H9 (cell line): ENCODE results near the gene SMG7. TPM values are rescaled to one million over a fixed set of nuclear protein-coding genes. Genes with fewer than 3 reads are reported as not detected.

Source experiments
- DNase-seq: peaks from one replicate; pipeline ENCODE4 v3.0.0-alpha.2; 2017
- H2AFZ ChIP-seq: one replicate; pipeline ENCODE4 v1.6.1; 2013; ENCODE audit warnings: mild to moderate bottlenecking, low read length, control low read depth, moderate library complexity
- H2AK5ac ChIP-seq: 2 replicates; pipeline ENCODE4 v1.6.1; 2013; ENCODE audit warnings: low read length, control low read depth, mixed read lengths; ENCODE audit not compliant: insufficient read length
- H2BK120ac ChIP-seq: one replicate; pipeline ENCODE4 v1.6.1; 2013; ENCODE audit warnings: low read depth, mild to moderate bottlenecking, low read length, control low read depth, inconsistent platforms; ENCODE audit not compliant: poor library complexity, severe bottlenecking
- H2BK12ac ChIP-seq: 2 replicates; pipeline ENCODE4 v1.6.1; 2013; ENCODE audit warnings: low read length, control low read depth, mixed read lengths, low read depth; ENCODE audit not compliant: insufficient read length
- H2BK15ac ChIP-seq: 2 replicates; pipeline ENCODE4 v1.6.1; 2013; ENCODE audit warnings: low read depth, low read length, control low read depth
- H2BK20ac ChIP-seq: one replicate; pipeline ENCODE4 v1.6.1; 2013; ENCODE audit warnings: low read depth, mild to moderate bottlenecking, low read length, control low read depth, inconsistent platforms; ENCODE audit not compliant: poor library complexity, severe bottlenecking
- H2BK5ac ChIP-seq: 2 replicates; pipeline ENCODE4 v1.6.1; 2013; ENCODE audit warnings: low read length, control low read depth, mixed read lengths; ENCODE audit not compliant: insufficient read length
- H3K14ac ChIP-seq: 2 replicates; pipeline ENCODE4 v1.6.1; 2013; ENCODE audit warnings: low read length, control low read depth; ENCODE audit not compliant: insufficient read depth
- H3K18ac ChIP-seq: 2 replicates; pipeline ENCODE4 v1.6.1; 2013; ENCODE audit warnings: low read depth, mild to moderate bottlenecking, mixed read lengths, low read length, control low read depth; ENCODE audit not compliant: insufficient read length
- H3K23ac ChIP-seq: 2 replicates; pipeline ENCODE4 v1.6.1; 2013; ENCODE audit warnings: low read length, control low read depth, mixed read lengths, low read depth; ENCODE audit not compliant: insufficient read length
- H3K23me2 ChIP-seq: 2 replicates; pipeline ENCODE4 v1.6.1; 2013; ENCODE audit warnings: low read depth, mild to moderate bottlenecking, mixed read lengths, low read length, control low read depth; ENCODE audit not compliant: insufficient read length, poor library complexity, severe bottlenecking
- H3K27ac ChIP-seq: 2 replicates; pipeline ENCODE4 v1.5.1; 2013; ENCODE audit warnings: low read length, control low read depth, mixed read lengths, low read depth; ENCODE audit not compliant: insufficient read length
- H3K27me3 ChIP-seq: 2 replicates; pipeline ENCODE4 v1.6.1; 2013; ENCODE audit warnings: low read length, control low read depth, inconsistent platforms; ENCODE audit not compliant: insufficient read depth
- H3K4ac ChIP-seq: 2 replicates; pipeline ENCODE4 v1.6.1; 2013; ENCODE audit warnings: low read depth, mild to moderate bottlenecking, control low read depth, inconsistent platforms, low read length, moderate library complexity
- H3K4me1 ChIP-seq: 2 replicates; pipeline ENCODE4 v1.6.1; 2013; ENCODE audit warnings: low read length, control low read depth, inconsistent platforms; ENCODE audit not compliant: insufficient read depth
- H3K4me2 ChIP-seq: 2 replicates; pipeline ENCODE4 v1.6.1; 2013; ENCODE audit warnings: low read length, control low read depth, mixed read lengths; ENCODE audit not compliant: insufficient read length, insufficient read depth
- H3K56ac ChIP-seq: 2 replicates; pipeline ENCODE4 v1.6.1; 2013; ENCODE audit warnings: low read depth, mild to moderate bottlenecking, mixed read lengths, low read length, control low read depth; ENCODE audit not compliant: insufficient read length
- H3K79me1 ChIP-seq: 2 replicates; pipeline ENCODE4 v1.6.1; 2013; ENCODE audit warnings: low read depth, mild to moderate bottlenecking, moderate library complexity, low read length, control low read depth, inconsistent platforms; ENCODE audit not compliant: insufficient read depth, poor library complexity, severe bottlenecking
- H3K79me2 ChIP-seq: 2 replicates; pipeline ENCODE4 v1.6.1; 2013; ENCODE audit warnings: low read length, control low read depth, inconsistent platforms; ENCODE audit not compliant: insufficient read depth
- H3K9ac ChIP-seq: 2 replicates; pipeline ENCODE4 v1.6.1; 2013; ENCODE audit warnings: low read length, control low read depth, mixed read lengths; ENCODE audit not compliant: insufficient read length; ENCODE audit errors: extremely low read depth
- H3K9me3 ChIP-seq: one replicate; pipeline ENCODE4 v1.6.1; 2013; ENCODE audit warnings: low read depth, low read length, inconsistent platforms; ENCODE audit not compliant: control insufficient read depth
- H3T11ph ChIP-seq: one replicate; pipeline ENCODE4 v1.6.1; 2013; ENCODE audit warnings: mild to moderate bottlenecking, low read length, control low read depth, inconsistent platforms
- H4K20me1 ChIP-seq: one replicate; pipeline ENCODE4 v1.6.1; 2013; ENCODE audit not compliant: control insufficient read depth, insufficient read length, insufficient read depth
- H4K5ac ChIP-seq: 2 replicates; pipeline ENCODE4 v1.6.1; 2013; ENCODE audit warnings: low read depth, mild to moderate bottlenecking, mixed read lengths, low read length, control low read depth; ENCODE audit not compliant: insufficient read length
- H4K8ac ChIP-seq: replicated peaks from 2 replicates; pipeline ENCODE4 v1.6.1; 2013; ENCODE audit warnings: low read length, control low read depth, mixed read lengths, low read depth; ENCODE audit not compliant: insufficient read length
- H4K91ac ChIP-seq: 2 replicates; pipeline ENCODE4 v1.6.1; 2013; ENCODE audit warnings: low read depth, mild to moderate bottlenecking, moderate library complexity, mixed read lengths, low read length, control low read depth; ENCODE audit not compliant: insufficient read length
- H3K27ac Mint-ChIP-seq, 3 experiments: 2 replicates in 2 of 3; 3 replicates in 1 of 3; pipeline ENCODE4 v1.8.0; 2020 to 2021; ENCODE audit warnings: mixed read lengths in 3 of 3, mild to moderate bottlenecking in 1 of 3, moderate library complexity in 1 of 3
- H3K27me3 Mint-ChIP-seq: 2 replicates; pipeline ENCODE4 v1.8.0; 2021; ENCODE audit warnings: low read depth, mild to moderate bottlenecking, moderate library complexity, mixed read lengths
- H3K36me3 Mint-ChIP-seq, 3 experiments: 2 replicates in 2 of 3; 3 replicates in 1 of 3; pipeline ENCODE4 v1.8.0; 2020 to 2021; ENCODE audit warnings: low read depth in 3 of 3, mixed read lengths in 3 of 3; ENCODE audit not compliant: insufficient read depth in 1 of 3
- H3K4me1 Mint-ChIP-seq, 2 experiments: 2 replicates each; pipeline ENCODE4 v1.8.0; 2020; ENCODE audit warnings: mixed read lengths in 2 of 2
- H3K4me3 Mint-ChIP-seq, 2 experiments: 2 replicates in 1 of 2; 3 replicates in 1 of 2; pipeline ENCODE4 v1.8.0; 2020 to 2021; ENCODE audit warnings: mild to moderate bottlenecking in 2 of 2, mixed read lengths in 2 of 2, moderate library complexity in 1 of 2
- H3K9me3 Mint-ChIP-seq, 2 experiments: 2 replicates in 1 of 2; 3 replicates in 1 of 2; pipeline ENCODE4 v1.8.0; 2020; ENCODE audit warnings: mild to moderate bottlenecking in 2 of 2, mixed read lengths in 2 of 2, moderate library complexity in 1 of 2
- CTCF ChIP-seq: fragments of 200-600 bp; sonication (generic); conservative IDR thresholded peaks from 3 replicates; pipeline ENCODE4 v1.8.0; 2021; ENCODE audit warnings: antibody characterized with exemption, mild to moderate bottlenecking
- WGBS: extraction: QIAGEN DNeasy Blood & Tissue Kit; methylation state at CpG from one replicate; pipeline ENCODE4 v1.1.7; 2013; ENCODE audit warnings: missing lambda C conversion rate, low lambda C conversion rate, mixed read lengths; ENCODE audit not compliant: insufficient read length; ENCODE audit errors: extremely low coverage; 5-methylcytosine and 5-hydroxymethylcytosine counted together
- total RNA-seq: library from RNA; stranded (reverse); gene quantifications from 2 replicates; pipeline ENCODE4 v1.2.1, GENCODE V29; 2021

Gene SMG7
- total RNA-seq, 1 experiment from 2014 or later = 77.0 TPM

- no peak for TF ChIP-seq CTCF
- Histone ChIP-seq H2BK5ac (no peak overlapping the region), H2BK12ac (no peak overlapping the region), H3K27me3 (no peaks in the 10 kb centered on the region), H3K9ac (no peak overlapping the region), H3K79me1 (no peaks in the 10 kb centered on the region), H4K20me1 (no peaks in the 10 kb centered on the region), H2BK15ac (no peak overlapping the region), H3K79me2 (no peaks in the 10 kb centered on the region), H3K4me1 (peaks cover 2% of the 10 kb centered on the region; the same call in 1 of the 2 replicates), H2AFZ (no peak overlapping the region), H3K4ac (no peak overlapping the region), H4K8ac (no peak overlapping the region), H4K5ac (no peak overlapping the region), H2BK120ac (no peak overlapping the region), H3K56ac (no peak overlapping the region), H2BK20ac (no peak overlapping the region), H3K4me2 (no peak overlapping the region), H2AK5ac (no peak overlapping the region), H3K27ac (no peak overlapping the region), H3K18ac (no peak overlapping the region), H3K9me3 (no peaks in the 10 kb centered on the region), H3K23me2 (no peaks in the 10 kb centered on the region), H3K14ac (no peak overlapping the region), H4K91ac (no peak overlapping the region), H3T11ph (no peak overlapping the region), H3K23ac (no peak overlapping the region)
- no peaks in the 10 kb centered on the region for H3K27me3 Mint-ChIP-seq
- WGBS = no CpG with 5 or more reads among the region's 1 CpG
- no peaks in the 10 kb centered on the region for H3K9me3 Mint-ChIP-seq
- no peak for DNase-seq
- H3K27ac Mint-ChIP-seq = no peak overlapping the region
- no peak overlapping the region for H3K4me3 Mint-ChIP-seq
- peaks cover 41 to 88% (median 67%) of the 10 kb centered on the region in 3 experiments; a peak in 6 of 7 replicates for H3K36me3 Mint-ChIP-seq
- peaks cover 34 to 39% of the 10 kb centered on the region in 2 experiments for H3K4me1 Mint-ChIP-seq
Observed at GRCh38 chr1:183548116-183548515, 75.8 kb downstream of the SMG7 start.
